Fibroblast of lung (primary cell): Measurements from ENCODE around the gene VRK2. TPM values are rescaled to one million over a fixed set of nuclear protein-coding genes. Genes with fewer than 3 reads are reported as not detected.
"Not testable (repeated sequence)": the region's sequence is repeated elsewhere in the genome, so short reads cannot be mapped to it uniquely, and the experiment has no call there.

Experiments used
- DNase-seq, 2 donors: peaks; one replicate each; pipeline versions ENCODE4 v3.0.0 to v3.0.0-alpha.2; 2010; ENCODE audit warnings: low read depth in 2 of 2
- H2AFZ ChIP-seq: 2 replicates; pipeline ENCODE4 v1.5.1; 2012; ENCODE audit warnings: low read length, control low read depth, inconsistent platforms
- H3K27ac ChIP-seq: 2 replicates; pipeline ENCODE4 v1.5.1; 2011; ENCODE audit warnings: low read length, control low read depth; ENCODE audit not compliant: insufficient read depth
- H3K27me3 ChIP-seq: 2 replicates; pipeline ENCODE4 v1.5.1; 2011; ENCODE audit warnings: mild to moderate bottlenecking, low read length; ENCODE audit not compliant: control insufficient read depth, insufficient read depth
- H3K36me3 ChIP-seq: 2 replicates; pipeline ENCODE4 v1.5.1; 2011; ENCODE audit warnings: low read length; ENCODE audit not compliant: control insufficient read depth, insufficient read depth
- H3K4me1 ChIP-seq: 2 replicates; pipeline ENCODE4 v1.5.1; 2011; ENCODE audit warnings: low read length; ENCODE audit not compliant: control insufficient read depth, insufficient read depth; ENCODE audit errors: extremely low read depth
- H3K4me2 ChIP-seq: 2 replicates; pipeline ENCODE4 v1.5.1; 2011; ENCODE audit warnings: low read length, control low read depth; ENCODE audit not compliant: insufficient read depth; ENCODE audit errors: extremely low read depth
- H3K4me3 ChIP-seq, 4 experiments: fragments of 200-600 bp in 1 of 4; sonication (generic) in 1 of 4; replicated peaks in 1 of 4; 2 replicates each; pipeline ENCODE4 v1.5.1; 2011 to 2016; ENCODE audit warnings: low read length in 4 of 4, low read depth in 3 of 4, mild to moderate bottlenecking in 3 of 4, control low read depth in 2 of 4, inconsistent platforms in 1 of 4, mixed read lengths in 1 of 4; ENCODE audit not compliant: insufficient read depth in 1 of 4; ENCODE audit errors: control extremely low read depth in 1 of 4
- H3K79me2 ChIP-seq: 2 replicates; pipeline ENCODE4 v1.5.1; 2012; ENCODE audit warnings: mild to moderate bottlenecking, low read length, inconsistent platforms; ENCODE audit not compliant: control insufficient read depth, insufficient read depth
- H3K9ac ChIP-seq: 2 replicates; pipeline ENCODE4 v1.5.1; 2011; ENCODE audit warnings: mild to moderate bottlenecking, low read length, control low read depth; ENCODE audit not compliant: insufficient read depth
- H3K9me3 ChIP-seq: 2 replicates; pipeline ENCODE4 v1.5.1; 2012; ENCODE audit warnings: low read depth, low read length; ENCODE audit not compliant: control insufficient read depth, insufficient read depth
- H4K20me1 ChIP-seq: 2 replicates; pipeline ENCODE4 v1.5.1; 2011; ENCODE audit warnings: low read length; ENCODE audit not compliant: control insufficient read depth, insufficient read depth; ENCODE audit errors: extremely low read depth
- CTCF ChIP-seq, 2 donors: IDR thresholded peaks in 1 of 2; conservative IDR thresholded peaks in 1 of 2; 1 replicate in 1 of 2; 2 replicates in 1 of 2; pipeline ENCODE4 v1.5.1; 2011 to 2012; ENCODE audit warnings: low read length in 2 of 2, control low read depth in 1 of 2, inconsistent platforms in 1 of 2, low read depth in 1 of 2, mild to moderate bottlenecking in 1 of 2
- EZH2 ChIP-seq: IDR thresholded peaks from 2 replicates; pipeline ENCODE4 v1.5.1; 2012; ENCODE audit warnings: low read length, control low read depth, mild to moderate bottlenecking; ENCODE audit errors: missing control alignments
- polyA plus RNA-seq, 2 donors: library from polyadenylated mRNA; depleted of rRNA in 1 of 2; stranded (reverse) in 1 of 2; unstranded in 1 of 2; fragments of >200 nt; gene quantifications; 2 replicates each; pipeline ENCODE4 v1.2.1, GENCODE V29; 2011 to 2012; ENCODE audit warnings: missing spikeins in 1 of 2
- total RNA-seq: library from RNA; depleted of rRNA; stranded (reverse); fragments of >200 nt; gene quantifications from 2 replicates; pipeline ENCODE4 v1.2.1, GENCODE V29; 2014

Gene VRK2
- total and polyA plus RNA-seq, 2 donors (not counting 1 experiment from before 2014, with no cell fraction given) = 23.8 to 24.3 TPM

GRCh38 chr2:58170334-58170933 lies 123.8 kb downstream of the VRK2 start:
- not testable (repeated sequence) for DNase-seq

GRCh38 chr2:58171831-58172230 lies 125.2 kb downstream of the VRK2 start:
- H3K27ac ChIP-seq, H3K36me3 ChIP-seq, DNase-seq, H3K4me1 ChIP-seq, H3K27me3 ChIP-seq, H3K4me2 ChIP-seq, H3K9me3 ChIP-seq, H3K4me3 ChIP-seq, H2AFZ ChIP-seq, H3K9ac ChIP-seq, H4K20me1 ChIP-seq, H3K79me2 ChIP-seq: not testable (repeated sequence)

More at GRCh38 chr2:58170334-58170933, 123.8 kb downstream of the VRK2 start:
- H3K4me2 ChIP-seq, H3K79me2 ChIP-seq, H3K9me3 ChIP-seq, H3K27me3 ChIP-seq, H4K20me1 ChIP-seq, H3K4me3 ChIP-seq, H2AFZ ChIP-seq, H3K4me1 ChIP-seq, H3K9ac ChIP-seq, H3K36me3 ChIP-seq, H3K27ac ChIP-seq: not testable (repeated sequence)

- not testable (repeated sequence) for H3K79me2 ChIP-seq, H3K4me1 ChIP-seq, H3K9ac ChIP-seq, H3K27ac ChIP-seq, H3K4me2 ChIP-seq, H3K9me3 ChIP-seq, H2AFZ ChIP-seq, H3K36me3 ChIP-seq, H3K4me3 ChIP-seq, H4K20me1 ChIP-seq, H3K27me3 ChIP-seq, DNase-seq
Measured at GRCh38 chr2:58177187-58177586, 130.6 kb downstream of the VRK2 start.

GRCh38 chr2:58180175-58180574 lies 133.6 kb downstream of the VRK2 start:
- not testable (repeated sequence) for H3K79me2 ChIP-seq, H4K20me1 ChIP-seq, H3K27me3 ChIP-seq, H3K36me3 ChIP-seq, H3K4me1 ChIP-seq, H3K4me2 ChIP-seq, H2AFZ ChIP-seq, DNase-seq, H3K27ac ChIP-seq, H3K9ac ChIP-seq, H3K9me3 ChIP-seq, H3K4me3 ChIP-seq

GRCh38 chr2:58180635-58181034 lies 134.0 kb downstream of the VRK2 start:
- TF ChIP-seq EZH2 = no peak
- TF ChIP-seq CTCF (conservative IDR thresholded peaks at IDR 0.05 in 1 of 2, IDR thresholded peaks at IDR 0.05 in 1 of 2; ENCODE audit: low read depth in 1 of 2, low read length in 2 of 2) = no peak
- Histone ChIP-seq H2AFZ (no peak overlapping the region), H3K36me3 (no peaks in the 10 kb centered on the region), H3K4me1 (no peaks in the 10 kb centered on the region), H3K27ac (no peak overlapping the region), H3K4me3 (no peak overlapping the region), H3K27me3 (no peaks in the 10 kb centered on the region), H3K4me2 (no peak overlapping the region), H3K9me3 (no peaks in the 10 kb centered on the region), H3K9ac (no peak overlapping the region), H4K20me1 (no peaks in the 10 kb centered on the region), H3K79me2 (no peaks in the 10 kb centered on the region)
- no peak for DNase-seq
